PC-9 (cell line): ENCODE measurements around the gene SAG. TPM values are rescaled to one million over a fixed set of nuclear protein-coding genes. Genes with fewer than 3 reads are reported as not detected.

Source experiments
- BruUV-seq: library from RNA; stranded (reverse); fragments of 400-500 nt; replicated peaks from 2 replicates; lab custom pipeline; 2021; lab: Mats Ljungman, UMichigan
- CTCF ChIA-PET: fragments of 300-600 bp; sonication (Branson Sonifier 250); formaldehyde crosslinking; loops from one replicate; lab custom pipeline; 2022; ENCODE audit warnings: antibody characterized with exemption; lab: Charles Lee
- POLR2A ChIA-PET: fragments of 300-600 bp; sonication (Branson Sonifier 250); formaldehyde crosslinking; loops from one replicate; lab custom pipeline; 2022; ENCODE audit warnings: antibody characterized with exemption; ENCODE audit not compliant: unreplicated experiment; lab: Charles Lee
- DNase-seq, 2 experiments: peaks; one replicate each; pipeline versions ENCODE4 v3.0.0 to v3.0.0-alpha.2; 2015 to 2022; ENCODE audit warnings: mixed read lengths in 1 of 2
- H2AFZ ChIP-seq: fragments of 200-600 bp; sonication (generic); 2 replicates; pipeline ENCODE4 v1.8.1; 2017; ENCODE audit warnings: antibody characterized with exemption
- H3F3A ChIP-seq: fragments of 200-600 bp; sonication (generic); 2 replicates; pipeline ENCODE4 v1.8.1; 2017; ENCODE audit warnings: antibody characterized with exemption, mild to moderate bottlenecking, low read depth; ENCODE audit not compliant: insufficient read depth
- H3K27ac ChIP-seq: fragments of 200-600 bp; sonication (generic); 2 replicates; pipeline ENCODE4 v1.6.1; 2016; ENCODE audit warnings: mixed run types
- H3K27me3 ChIP-seq: fragments of 200-600 bp; sonication (generic); 2 replicates; pipeline ENCODE4 v1.6.1; 2016; ENCODE audit warnings: low read depth, mixed run types; ENCODE audit not compliant: insufficient read depth
- H3K36me3 ChIP-seq: fragments of 200-600 bp; sonication (generic); 2 replicates; pipeline ENCODE4 v1.6.1; 2016; ENCODE audit warnings: low read depth, mixed run types
- H3K4me1 ChIP-seq: fragments of 200-600 bp; sonication (generic); replicated peaks from 2 replicates; pipeline ENCODE4 v1.6.1; 2016; ENCODE audit warnings: mixed run types; ENCODE audit not compliant: insufficient read depth
- H3K4me2 ChIP-seq: fragments of 200-600 bp; sonication (generic); 2 replicates; pipeline ENCODE4 v1.6.1; 2017; ENCODE audit warnings: mixed run types
- H3K4me3 ChIP-seq: fragments of 200-600 bp; sonication (generic); 2 replicates; pipeline ENCODE4 v1.6.1; 2016; ENCODE audit warnings: mixed run types
- H3K79me2 ChIP-seq: fragments of 200-600 bp; sonication (generic); 2 replicates; pipeline ENCODE4 v1.6.1; 2017; ENCODE audit warnings: low read depth, mixed run types
- H3K9me2 ChIP-seq: fragments of 200-600 bp; sonication (generic); 2 replicates; pipeline ENCODE4 v1.8.1; 2017; ENCODE audit warnings: mild to moderate bottlenecking; ENCODE audit not compliant: insufficient read depth
- H3K9me3 ChIP-seq: fragments of 200-600 bp; sonication (generic); 2 replicates; pipeline ENCODE4 v1.8.1; 2016; ENCODE audit warnings: low read depth; ENCODE audit not compliant: insufficient read depth
- H4K20me1 ChIP-seq: fragments of 200-600 bp; sonication (generic); 2 replicates; pipeline ENCODE4 v1.8.1; 2017; ENCODE audit not compliant: insufficient read depth
- EZH2 ChIP-seq: fragments of 200-600 bp; sonication (generic); IDR thresholded peaks from 2 replicates; pipeline ENCODE4 v1.8.0; 2017; ENCODE audit warnings: antibody characterized with exemption, low read depth
- intact Hi-C: fragments of 100-400 bp; cut with micrococcal nuclease; formaldehyde crosslinking; loops from one replicate; pipeline ENCODE4 v1.10.0; 2022; ENCODE audit not compliant: unreplicated experiment
- total RNA-seq: library from RNA; stranded (reverse); gene quantifications from 2 replicates; pipeline ENCODE4 v1.2.3, GENCODE V29; 2021
- TF ChIP-seq, protein P1 (sequence below): fragments of 200-600 bp; sonication (generic); conservative IDR thresholded peaks from 2 replicates; pipeline ENCODE4 v1.6.1; 2017; ENCODE audit warnings: mixed run types, antibody characterized with exemption, mild to moderate bottlenecking, moderate library complexity

SAG gene
- total RNA-seq, 1 experiment from 2014 or later: not detected

DNA sequence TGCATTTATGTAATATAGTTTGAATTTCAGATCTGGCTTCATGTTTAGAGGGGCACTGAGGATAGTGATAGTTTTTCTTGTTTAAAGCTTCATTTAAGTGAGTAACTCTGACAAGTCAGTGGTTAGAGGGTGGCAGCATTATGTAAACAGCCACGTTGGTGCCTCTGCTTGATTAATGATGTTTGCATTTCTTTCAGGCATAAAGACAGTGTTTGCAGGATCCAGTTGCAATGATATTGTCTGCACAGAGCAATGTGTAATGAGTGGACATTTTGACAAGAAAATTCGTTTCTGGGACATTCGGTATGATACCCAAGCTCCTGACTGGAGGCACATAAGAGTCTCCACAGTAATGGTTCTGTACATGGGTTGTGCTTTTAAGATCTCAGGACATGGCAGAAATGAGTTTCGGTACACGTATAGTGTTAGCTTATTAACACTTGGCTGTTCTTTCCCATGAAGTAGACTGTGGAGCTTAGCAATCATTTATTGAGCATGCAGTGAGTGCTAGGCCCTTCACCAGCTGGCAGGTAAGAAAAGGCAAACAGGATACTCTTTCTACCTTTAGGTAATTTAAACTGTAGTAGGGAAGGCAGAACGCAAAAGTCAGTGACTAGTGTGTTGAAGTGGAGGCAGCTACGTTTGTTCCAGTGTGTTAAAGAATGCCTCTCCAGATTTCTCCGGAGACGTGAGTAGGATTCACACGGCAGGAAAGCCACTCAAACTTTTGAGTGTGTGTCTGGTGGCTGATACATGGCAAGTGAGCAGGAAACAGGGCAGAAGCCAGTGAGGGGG is 17.4 kb upstream of the SAG start:
- H3K4me3 ChIP-seq: no peak overlapping the region
- CTCF ChIA-PET: no interaction called here
- intact Hi-C loops: no loop called here

DNA sequence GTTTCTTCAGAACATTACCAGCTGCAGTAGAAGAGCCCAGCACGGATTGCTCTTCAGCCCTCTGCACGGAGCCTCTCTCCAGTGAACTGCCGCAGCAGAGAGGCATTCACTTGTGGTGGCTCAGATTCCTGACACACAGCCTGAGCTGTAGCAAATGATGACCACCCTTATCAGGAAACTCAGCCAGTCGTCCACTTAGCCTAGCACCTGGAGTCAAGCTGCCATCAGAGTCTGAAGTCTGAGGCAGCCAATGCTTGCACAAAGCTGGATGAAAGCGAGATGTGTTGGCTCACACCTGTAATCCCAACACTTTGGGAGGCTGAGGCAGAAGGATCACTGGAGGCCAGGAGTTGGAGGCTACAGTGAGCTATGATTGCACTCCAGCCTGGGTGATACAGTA is 11.7 kb upstream of the SAG start:
- CTCF ChIA-PET: interaction anchor here (0.7 kb wide), 1 partner anchor 106 kb away, joined by 5 read pairs; no protein-coding TSS in a partner anchor
- Histone ChIP-seq H3K79me2 (no peaks in the 10 kb centered on the region), H3K27me3 (no peaks in the 10 kb centered on the region), H3K4me1 (no peaks in the 10 kb centered on the region), H3F3A (peaks cover 70% of the 10 kb centered on the region), H3K4me2 (no peak overlapping the region), H3K9me2 (no peaks in the 10 kb centered on the region), H2AFZ (no peak overlapping the region), H3K4me3 (no peak overlapping the region), H3K36me3 (peaks cover 30% of the 10 kb centered on the region), H3K9me3 (no peaks in the 10 kb centered on the region), H3K27ac (no peak overlapping the region), H4K20me1 (0 out of 2 replicates have a peak, but pooled peaks cover 9% of the 10 kb centered on the region)
- TF ChIP-seq, protein P1, sequence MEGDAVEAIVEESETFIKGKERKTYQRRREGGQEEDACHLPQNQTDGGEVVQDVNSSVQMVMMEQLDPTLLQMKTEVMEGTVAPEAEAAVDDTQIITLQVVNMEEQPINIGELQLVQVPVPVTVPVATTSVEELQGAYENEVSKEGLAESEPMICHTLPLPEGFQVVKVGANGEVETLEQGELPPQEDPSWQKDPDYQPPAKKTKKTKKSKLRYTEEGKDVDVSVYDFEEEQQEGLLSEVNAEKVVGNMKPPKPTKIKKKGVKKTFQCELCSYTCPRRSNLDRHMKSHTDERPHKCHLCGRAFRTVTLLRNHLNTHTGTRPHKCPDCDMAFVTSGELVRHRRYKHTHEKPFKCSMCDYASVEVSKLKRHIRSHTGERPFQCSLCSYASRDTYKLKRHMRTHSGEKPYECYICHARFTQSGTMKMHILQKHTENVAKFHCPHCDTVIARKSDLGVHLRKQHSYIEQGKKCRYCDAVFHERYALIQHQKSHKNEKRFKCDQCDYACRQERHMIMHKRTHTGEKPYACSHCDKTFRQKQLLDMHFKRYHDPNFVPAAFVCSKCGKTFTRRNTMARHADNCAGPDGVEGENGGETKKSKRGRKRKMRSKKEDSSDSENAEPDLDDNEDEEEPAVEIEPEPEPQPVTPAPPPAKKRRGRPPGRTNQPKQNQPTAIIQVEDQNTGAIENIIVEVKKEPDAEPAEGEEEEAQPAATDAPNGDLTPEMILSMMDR: no peak
- TF ChIP-seq EZH2: no peak
- intact Hi-C loops: loop anchor here (5.0 kb wide), 1 partner anchor 56 kb away; the partner anchor contains the start of gene DGKD
- DNase-seq: no peak
- BruUV-seq: no TSS peak
- POLR2A ChIA-PET: no interaction called here

More for the DNA sequence above, 17.4 kb upstream of the SAG start:
- Histone ChIP-seq H3F3A (peaks cover 72% of the 10 kb centered on the region), H3K27ac (no peak overlapping the region), H3K9me2 (no peaks in the 10 kb centered on the region), H3K4me1 (no peaks in the 10 kb centered on the region), H4K20me1 (peaks cover 10% of the 10 kb centered on the region; the same call in 1 of the 2 replicates), H2AFZ (no peak overlapping the region), H3K4me2 (no peak overlapping the region), H3K36me3 (peaks cover 73% of the 10 kb centered on the region), H3K79me2 (0 out of 2 replicates have a peak, but pooled peaks cover 5% of the 10 kb centered on the region), H3K27me3 (no peaks in the 10 kb centered on the region), H3K9me3 (no peaks in the 10 kb centered on the region)
- DNase-seq: no peak
- POLR2A ChIA-PET: interaction anchor here (0.7 kb wide), 1 partner anchor 1576 kb away, joined by 6 read pairs; no protein-coding TSS in a partner anchor
- no peak for TF ChIP-seq EZH2
- TF ChIP-seq, protein P1: no peak
- no TSS peak for BruUV-seq

DNA sequence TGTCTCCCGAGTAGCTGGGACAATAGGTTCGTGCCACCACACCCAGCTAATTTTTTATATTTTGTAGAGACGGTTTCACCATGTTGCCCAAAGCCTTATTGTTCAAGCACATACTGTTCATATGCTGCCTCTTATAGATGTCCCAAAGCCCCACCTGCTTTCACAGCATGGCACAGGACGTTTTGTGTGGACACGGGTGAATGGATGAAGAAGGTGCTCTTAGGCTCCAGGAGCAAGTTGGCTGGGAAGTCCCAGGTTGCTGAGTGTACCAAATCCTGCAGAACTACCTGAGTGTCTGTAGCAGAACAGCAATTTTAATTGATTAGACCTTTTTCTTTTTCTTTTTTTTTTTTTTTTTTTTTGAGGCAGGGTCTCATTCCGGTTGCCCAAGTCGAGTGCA is 10.5 kb upstream of the SAG start:
- Histone ChIP-seq H3F3A (peaks cover 58% of the 10 kb centered on the region), H4K20me1 (0 out of 2 replicates have a peak, but pooled peaks cover 9% of the 10 kb centered on the region), H3K4me1 (no peaks in the 10 kb centered on the region), H3K79me2 (no peaks in the 10 kb centered on the region), H3K4me3 (no peak overlapping the region), H2AFZ (no peak overlapping the region), H3K9me2 (no peaks in the 10 kb centered on the region), H3K27ac (no peak overlapping the region), H3K36me3 (peaks cover 20% of the 10 kb centered on the region), H3K4me2 (no peak overlapping the region), H3K27me3 (no peaks in the 10 kb centered on the region), H3K9me3 (no peaks in the 10 kb centered on the region)
- intact Hi-C loops: loop anchor here (5.0 kb wide), 1 partner anchor 55 kb away; the partner anchor contains the start of gene DGKD
- POLR2A ChIA-PET: interaction anchor here (0.7 kb wide), 1 partner anchor 29 kb away, joined by 3 read pairs; no protein-coding TSS in a partner anchor
- BruUV-seq: no TSS peak
- CTCF ChIA-PET: interaction anchor here (0.8 kb wide), 1 partner anchor 444 kb away, joined by 3 read pairs; no protein-coding TSS in a partner anchor
- TF ChIP-seq, protein P1: no peak
- no peak for TF ChIP-seq EZH2
- DNase-seq: no peak
